H1 (cell line): Measurements from ENCODE around the gene ITPK1. TPM values are rescaled to one million over a fixed set of nuclear protein-coding genes. Genes with fewer than 3 reads are reported as not detected.

ENCODE experiments used
- CTCF ChIA-PET: fragments of 300-600 bp; sonication (Branson Sonifier 250); formaldehyde crosslinking; loops from one replicate; lab custom pipeline; 2021; ENCODE audit not compliant: partially characterized antibody; lab: Charles Lee
- POLR2A ChIA-PET: fragments of 300-600 bp; sonication (Branson Sonifier 250); formaldehyde crosslinking; loops from one replicate; lab custom pipeline; 2021; ENCODE audit warnings: inconsistent platforms; ENCODE audit not compliant: partially characterized antibody; lab: Charles Lee
- DNase-seq, 2 experiments: peaks; one replicate each; pipeline versions ENCODE4 v3.0.0 to v3.0.0-alpha.2; 2010 to 2022; ENCODE audit warnings: low spot score in 2 of 2, low read depth in 1 of 2, mixed read lengths in 1 of 2
- FAIRE-seq: peaks from 2 replicates; lab custom pipeline; 2011; peaks lifted over from hg19 to GRCh38; lab: Jason Lieb, UNC
- H2AFZ ChIP-seq: 2 replicates; pipeline ENCODE4 v1.8.1; 2012; ENCODE audit warnings: low read length, inconsistent platforms
- H2AK5ac ChIP-seq: 2 replicates; pipeline ENCODE4 v1.6.1; 2013; ENCODE audit warnings: low read depth, low read length
- H2BK120ac ChIP-seq: replicated peaks from 2 replicates; pipeline ENCODE3; 2013; ENCODE audit warnings: low read depth, low read length, inconsistent platforms
- H2BK12ac ChIP-seq: 2 replicates; pipeline ENCODE4 v1.6.1; 2013; ENCODE audit warnings: low read depth, low read length
- H2BK15ac ChIP-seq: 2 replicates; pipeline ENCODE4 v1.6.1; 2013; ENCODE audit warnings: low read length
- H2BK20ac ChIP-seq: 2 replicates; pipeline ENCODE4 v1.6.1; 2013; ENCODE audit warnings: low read length
- H2BK5ac ChIP-seq: 2 replicates; pipeline ENCODE4 v1.6.1; 2013; ENCODE audit warnings: low read depth, low read length
- H3K14ac ChIP-seq: 2 replicates; pipeline ENCODE4 v1.6.1; 2013; ENCODE audit warnings: inconsistent platforms; ENCODE audit not compliant: insufficient read length
- H3K18ac ChIP-seq: 2 replicates; pipeline ENCODE4 v1.6.1; 2013; ENCODE audit warnings: low read length; ENCODE audit errors: extremely low read depth
- H3K23ac ChIP-seq: 2 replicates; pipeline ENCODE4 v1.6.1; 2013; ENCODE audit warnings: inconsistent platforms; ENCODE audit not compliant: insufficient read length
- H3K23me2 ChIP-seq: 2 replicates; pipeline ENCODE4 v1.6.1; 2013; ENCODE audit warnings: low read depth, low read length
- H3K27ac ChIP-seq: 2 replicates; pipeline ENCODE4 v1.6.1; 2011; ENCODE audit warnings: low read depth, low read length, inconsistent platforms
- H3K27me3 ChIP-seq, 4 experiments: replicated peaks in 1 of 4; 1 replicate in 1 of 4; 2 replicates in 3 of 4; pipeline versions ENCODE4 v1.6.1 to v1.8.1; 2011 to 2013; ENCODE audit warnings: low read length in 3 of 4, mild to moderate bottlenecking in 3 of 4, inconsistent platforms in 2 of 4, mixed read lengths in 2 of 4, moderate library complexity in 1 of 4; ENCODE audit not compliant: control insufficient read depth in 3 of 4, insufficient read depth in 3 of 4; ENCODE audit errors: extremely low read depth in 1 of 4
- H3K36me3 ChIP-seq, 4 experiments: 2 replicates each; pipeline versions ENCODE4 v1.6.1 to v1.8.1; 2011 to 2013; ENCODE audit warnings: mild to moderate bottlenecking in 4 of 4, low read length in 3 of 4, moderate library complexity in 2 of 4, control low read depth in 1 of 4, inconsistent platforms in 1 of 4; ENCODE audit not compliant: insufficient read depth in 4 of 4, control insufficient read depth in 2 of 4
- H3K4ac ChIP-seq: replicated peaks from 2 replicates; pipeline ENCODE3; 2013; ENCODE audit warnings: low read length, low read depth, mixed read lengths, inconsistent platforms; ENCODE audit not compliant: insufficient read length
- H3K4me1 ChIP-seq, 4 experiments: replicated peaks in 1 of 4; 1 replicate in 1 of 4; 2 replicates in 3 of 4; pipeline versions ENCODE4 v1.6.1 to v1.8.1; 2011 to 2013; ENCODE audit warnings: low read length in 3 of 4, inconsistent platforms in 2 of 4, mixed read lengths in 1 of 4; ENCODE audit not compliant: insufficient read depth in 4 of 4, control insufficient read depth in 3 of 4
- H3K4me2 ChIP-seq, 2 experiments: 2 replicates each; pipeline versions ENCODE4 v1.6.1 to v1.8.1; 2011 to 2013; ENCODE audit warnings: low read depth in 2 of 2, low read length in 2 of 2, control low read depth in 1 of 2, inconsistent platforms in 1 of 2, mild to moderate bottlenecking in 1 of 2; ENCODE audit not compliant: insufficient read depth in 1 of 2
- H3K4me3 ChIP-seq, 4 experiments: fragments of 200-600, 300-600 bp in 1 of 4; sonication (generic), shearing (Covaris generic), sonication (Bioruptor Twin) in 1 of 4; 2 replicates each; pipeline versions ENCODE4 v1.5.1 to v1.8.1; 2011 to 2016; ENCODE audit warnings: low read length in 4 of 4, low read depth in 3 of 4, control low read depth in 2 of 4, inconsistent platforms in 2 of 4, mild to moderate bottlenecking in 2 of 4, mixed read lengths in 1 of 4, moderate library complexity in 1 of 4; ENCODE audit not compliant: insufficient read depth in 2 of 4; ENCODE audit errors: extremely low read depth in 1 of 4
- H3K56ac ChIP-seq: replicated peaks from 2 replicates; pipeline ENCODE3; 2013; ENCODE audit warnings: low read depth, mild to moderate bottlenecking, mixed read lengths, low read length, inconsistent platforms; ENCODE audit not compliant: insufficient read length
- H3K79me1 ChIP-seq: 2 replicates; pipeline ENCODE4 v1.6.1; 2013; ENCODE audit warnings: low read depth, low read length, control low read depth
- H3K79me2 ChIP-seq, 2 experiments: 2 replicates each; pipeline versions ENCODE4 v1.6.1 to v1.8.1; 2012 to 2013; ENCODE audit warnings: low read length in 2 of 2, mild to moderate bottlenecking in 2 of 2, inconsistent platforms in 1 of 2; ENCODE audit not compliant: insufficient read depth in 2 of 2, control insufficient read depth in 1 of 2
- H3K9ac ChIP-seq, 4 experiments: replicated peaks in 1 of 4; 1 replicate in 1 of 4; 2 replicates in 3 of 4; pipeline versions ENCODE4 v1.6.1 to v1.8.1; 2011 to 2013; ENCODE audit warnings: low read depth in 3 of 4, low read length in 3 of 4, control low read depth in 2 of 4, mild to moderate bottlenecking in 2 of 4, moderate library complexity in 2 of 4, inconsistent platforms in 1 of 4; ENCODE audit errors: extremely low read depth in 1 of 4
- H3K9me3 ChIP-seq, 2 experiments: 2 replicates each; pipeline versions ENCODE4 v1.6.1 to v1.8.1; 2012 to 2013; ENCODE audit warnings: mild to moderate bottlenecking in 2 of 2, moderate library complexity in 2 of 2, control low read depth in 1 of 2, inconsistent platforms in 1 of 2, low read depth in 1 of 2, low read length in 1 of 2, mixed read lengths in 1 of 2; ENCODE audit not compliant: insufficient read depth in 2 of 2
- H4K20me1 ChIP-seq, 2 experiments: replicated peaks in 1 of 2; 2 replicates each; pipeline versions ENCODE3 to v1.8.1; 2011 to 2013; ENCODE audit warnings: inconsistent platforms in 2 of 2, low read length in 2 of 2, mild to moderate bottlenecking in 1 of 2; ENCODE audit not compliant: insufficient read depth in 2 of 2, control insufficient read depth in 1 of 2
- H4K5ac ChIP-seq: 2 replicates; pipeline ENCODE4 v1.6.1; 2013; ENCODE audit warnings: low read length, low read depth, mixed read lengths, inconsistent platforms; ENCODE audit not compliant: insufficient read length
- H4K8ac ChIP-seq: 2 replicates; pipeline ENCODE4 v1.8.0; 2013; ENCODE audit warnings: mild to moderate bottlenecking, moderate library complexity, low read length, inconsistent platforms; ENCODE audit not compliant: insufficient read depth; ENCODE audit errors: extremely low read depth
- H4K91ac ChIP-seq: replicated peaks from 2 replicates; pipeline ENCODE3; 2013; ENCODE audit warnings: low read length, mixed read lengths, inconsistent platforms; ENCODE audit not compliant: insufficient read length
- CHD2 ChIP-seq: IDR thresholded peaks from 2 replicates; pipeline ENCODE4 v1.6.1; 2012; ENCODE audit warnings: low read length, improper control_type of control experiment
- CTBP2 ChIP-seq: IDR thresholded peaks from 2 replicates; pipeline ENCODE4 v1.7.0; 2011; ENCODE audit warnings: borderline replicate concordance, mild to moderate bottlenecking, moderate library complexity, mixed read lengths, low read length; ENCODE audit not compliant: insufficient read depth, insufficient read length
- FOSL1 ChIP-seq: IDR thresholded peaks from 2 replicates; pipeline ENCODE4 v1.6.1; 2011; ENCODE audit warnings: mild to moderate bottlenecking, low read depth, low read length, moderate library complexity; ENCODE audit not compliant: insufficient read depth
- HDAC2 ChIP-seq, 2 experiments: fragments of 300-600 bp in 1 of 2; sonication (generic) in 1 of 2; IDR thresholded peaks; 2 replicates each; pipeline ENCODE4 v1.6.1; 2011 to 2012; ENCODE audit warnings: low read depth in 2 of 2, low read length in 2 of 2, mild to moderate bottlenecking in 2 of 2, moderate library complexity in 2 of 2, borderline replicate concordance in 1 of 2, inconsistent platforms in 1 of 2
- KDM5A ChIP-seq: fragments of 200-600 bp; IDR thresholded peaks from 2 replicates; pipeline ENCODE4 v1.7.1; 2012; ENCODE audit warnings: mild to moderate bottlenecking, low read length, inconsistent platforms, mixed read lengths
- PHF8 ChIP-seq: fragments of 200-600 bp; sonication (generic); conservative IDR thresholded peaks from 2 replicates; pipeline ENCODE4 v1.7.1; 2012; ENCODE audit warnings: low read depth, mild to moderate bottlenecking, inconsistent platforms, low read length, moderate library complexity
- RFX5 ChIP-seq: IDR thresholded peaks from 2 replicates; pipeline ENCODE4 v1.6.1; 2011; ENCODE audit warnings: low read depth, low read length, improper control_type of control experiment, borderline replicate concordance
- TAF1 ChIP-seq: IDR thresholded peaks from 2 replicates; pipeline ENCODE4 v1.6.1; 2011; ENCODE audit warnings: mild to moderate bottlenecking, low read depth, low read length
- WGBS, 2 experiments: shearing (Covaris generic) in 1 of 2; methylation state at CpG; one replicate each; pipeline versions ENCODE4 v1.1.6 to v1.1.7; 2013 to 2015; ENCODE audit warnings: low lambda C conversion rate in 2 of 2, mixed read lengths in 2 of 2, inconsistent platforms in 1 of 2, low coverage in 1 of 2, missing lambda C conversion rate in 1 of 2; ENCODE audit not compliant: insufficient replicate concordance in 2 of 2, insufficient coverage in 1 of 2, insufficient read length in 1 of 2; ENCODE audit errors: extremely low coverage in 1 of 2, missing lambda C conversion rate in 1 of 2; 5-methylcytosine and 5-hydroxymethylcytosine counted together
- polyA plus RNA-seq, 7 experiments: library from polyadenylated mRNA; depleted of rRNA in 3 of 7; stranded (reverse) in 5 of 7; unstranded in 2 of 7; fragments of >200 nt in 5 of 7; fragments of 200-250 nt in 2 of 7; gene quantifications; 1 replicate in 5 of 7; 2 replicates in 1 of 7; 4 replicates in 1 of 7; pipeline versions ENCODE4 v1.2.1 to v1.2.3, GENCODE V29; 2011 to 2013; ENCODE audit warnings: missing spikeins in 2 of 7, mixed read lengths in 2 of 7
- total RNA-seq: library from RNA; stranded (reverse); fragmentation: NEBNext Ultra II Directional; extraction: Animal tissue kit (Norgen Biotek cat#: 25700); gene quantifications from 2 replicates; pipeline ENCODE4 v1.2.1, GENCODE V29; 2021
- TF ChIP-seq, protein P1 (sequence below): IDR thresholded peaks from 2 replicates; pipeline ENCODE4 v1.6.1; 2011; ENCODE audit warnings: low read length, improper control_type of control experiment

Gene ITPK1
- total and polyA plus RNA-seq, 2 of the 8 experiments (the other 6 are each of a cell fraction or from before 2014, with no cell fraction given) = 108 to 143 TPM

DNA sequence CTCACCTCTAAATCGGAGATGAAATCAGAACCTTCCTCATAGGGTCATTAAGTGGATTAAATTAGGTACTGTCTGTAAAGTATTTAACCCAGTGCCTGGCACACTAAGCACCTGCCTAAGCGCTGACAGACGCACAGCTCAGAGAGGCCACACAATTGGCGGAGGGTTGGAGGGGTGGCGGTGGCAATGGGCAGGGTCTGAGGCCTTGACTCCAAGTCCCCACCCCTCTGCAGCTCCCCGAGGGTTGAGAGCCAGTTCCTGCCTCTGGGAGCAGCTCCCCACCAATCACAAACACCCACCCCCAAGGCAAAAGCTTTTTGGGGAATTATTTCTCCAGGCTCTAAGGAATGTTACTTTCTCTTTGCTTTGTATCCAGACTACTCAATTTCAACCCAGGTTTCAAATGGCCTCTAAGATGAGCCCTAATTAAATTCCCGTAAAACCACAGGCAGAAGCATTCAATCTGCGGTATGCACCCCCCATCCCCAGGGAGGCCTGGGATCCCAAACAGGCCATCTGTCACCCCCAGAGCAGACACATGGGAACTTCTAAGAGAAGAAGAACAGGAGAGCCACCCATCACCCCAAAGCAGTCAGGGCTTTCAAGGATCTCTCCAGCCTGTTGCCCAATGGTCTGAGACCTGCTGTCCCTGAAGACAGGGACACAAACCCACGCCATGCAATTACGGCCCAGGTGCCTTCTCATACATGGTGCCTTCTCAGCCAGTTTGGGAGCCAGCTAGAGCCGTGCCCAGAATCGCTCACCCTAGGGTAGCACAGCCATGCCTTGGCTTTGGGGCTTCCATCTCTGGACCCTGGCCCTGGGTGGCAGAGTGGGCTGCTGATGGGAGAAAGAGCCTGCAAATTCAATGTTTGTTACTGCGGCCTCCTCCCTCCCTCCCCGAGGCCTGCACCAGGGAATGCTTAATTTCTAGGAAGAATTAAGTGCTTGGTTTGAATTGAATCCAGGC is 126.7 kb downstream of the ITPK1 start:
- Histone ChIP-seq H3K14ac (no peak overlapping the region), H2BK20ac (no peak overlapping the region), H2BK120ac (no peak overlapping the region), H3K56ac (no peak overlapping the region), H4K5ac (no peak overlapping the region), H2BK15ac (no peak overlapping the region), H4K91ac (no peak overlapping the region), H4K8ac (no peak overlapping the region), H3K23ac (no peak overlapping the region), H3K23me2 (no peaks in the 10 kb centered on the region), H2BK12ac (no peak overlapping the region), H2BK5ac (no peak overlapping the region), H2AFZ (no peak overlapping the region), H3K9ac (no peak overlapping the region), H2AK5ac (no peak overlapping the region), H3K4ac (no peak overlapping the region), H3K18ac (no peak overlapping the region), H3K4me1 (peaks cover 0 to 6% (median 0%) of the 10 kb centered on the region in 4 experiments; a peak in 2 of 7 replicates), H3K4me3 (no peak overlapping the region), H3K27ac (no peak overlapping the region), H3K79me2 (no peaks in the 10 kb centered on the region; a peak in 1 of 4 replicates), H3K4me2 (no peak overlapping the region), H3K36me3 (peaks cover 4 to 6% (median 6%) of the 10 kb centered on the region in 4 experiments; a peak in 4 of 8 replicates), H3K9me3 (no peaks in the 10 kb centered on the region), H3K27me3 (no peaks in the 10 kb centered on the region), H4K20me1 (peaks cover 4 to 10% of the 10 kb centered on the region in 2 experiments), H3K79me1 (peaks cover 8% of the 10 kb centered on the region)
- 94% methylated on average over 13 of the region's 14 CpGs; no CpG with 5 or more reads in 1 of the 2 experiments for WGBS, 2 experiments
- DNase-seq (no peak), FAIRE-seq (no peak)
- ChIA-PET POLR2A (no interaction called here), CTCF (interaction anchor here (0.6 to 3.0 kb wide), 3 partner anchors 16 to 1956 kb away, joined by 4 to 12 read pairs (median 6); no protein-coding TSS in a partner anchor)
- TF ChIP-seq TAF1 = no peak
- no peak for TF ChIP-seq PHF8
- TF ChIP-seq KDM5A = no peak
- TF ChIP-seq CTBP2 = no peak
- TF ChIP-seq HDAC2 (IDR thresholded peaks at IDR 0.05; ENCODE audit: borderline replicate concordance in 1 of 2, low read depth in 2 of 2, low read length in 2 of 2) = no peak
- TF ChIP-seq CHD2 = no peak
- TF ChIP-seq FOSL1 = no peak
- TF ChIP-seq RFX5 = no peak
- TF ChIP-seq, protein P1, sequence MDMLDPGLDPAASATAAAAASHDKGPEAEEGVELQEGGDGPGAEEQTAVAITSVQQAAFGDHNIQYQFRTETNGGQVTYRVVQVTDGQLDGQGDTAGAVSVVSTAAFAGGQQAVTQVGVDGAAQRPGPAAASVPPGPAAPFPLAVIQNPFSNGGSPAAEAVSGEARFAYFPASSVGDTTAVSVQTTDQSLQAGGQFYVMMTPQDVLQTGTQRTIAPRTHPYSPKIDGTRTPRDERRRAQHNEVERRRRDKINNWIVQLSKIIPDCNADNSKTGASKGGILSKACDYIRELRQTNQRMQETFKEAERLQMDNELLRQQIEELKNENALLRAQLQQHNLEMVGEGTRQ = no peak
